MCF 10A (cell line): Measurements from ENCODE around the gene MLLT1. TPM values are rescaled to one million over a fixed set of nuclear protein-coding genes. Genes with fewer than 3 reads are reported as not detected.
A peak's percentile ranks its signal among the peaks of the same experiment; 100 is the strongest.

ENCODE experiments used
- BruUV-seq: library from RNA; stranded (reverse); fragments of 400-500 nt; replicated peaks from 2 replicates; lab custom pipeline; 2021; lab: Mats Ljungman, UMichigan
- CTCF ChIA-PET: fragments of 300-600 bp; sonication (Branson Sonifier 250); formaldehyde crosslinking; extraction: SDS; loops from one replicate; lab custom pipeline; 2021; ENCODE audit warnings: antibody characterized with exemption, inconsistent platforms; lab: Yijun Ruan, JAX
- POLR2A ChIA-PET: fragments of 300-600, 350-650 bp; sonication (Branson Sonifier 250); formaldehyde crosslinking; extraction: SDS; loops from one replicate; lab custom pipeline; 2020; ENCODE audit warnings: antibody characterized with exemption, inconsistent platforms; lab: Yijun Ruan, JAX
- DNase-seq: peaks from one replicate; pipeline ENCODE4 v3.0.0-alpha.2; 2018; ENCODE audit not compliant: unreplicated experiment
- H3K27ac Mint-ChIP-seq: one replicate; pipeline ENCODE4 v1.8.0; 2022; ENCODE audit warnings: mild to moderate bottlenecking, low read depth, mixed read lengths; ENCODE audit not compliant: unreplicated experiment
- H3K27me3 Mint-ChIP-seq: one replicate; pipeline ENCODE4 v1.8.0; 2022; ENCODE audit warnings: mixed read lengths; ENCODE audit not compliant: insufficient read depth, unreplicated experiment
- H3K36me3 Mint-ChIP-seq: one replicate; pipeline ENCODE4 v1.8.0; 2022; ENCODE audit warnings: mild to moderate bottlenecking, moderate library complexity, mixed read lengths; ENCODE audit not compliant: insufficient read depth, unreplicated experiment
- H3K4me1 Mint-ChIP-seq: one replicate; pipeline ENCODE4 v1.8.0; 2022; ENCODE audit warnings: mixed read lengths; ENCODE audit not compliant: insufficient read depth, unreplicated experiment
- H3K4me3 Mint-ChIP-seq: one replicate; pipeline ENCODE4 v1.8.0; 2022; ENCODE audit warnings: mild to moderate bottlenecking, moderate library complexity, mixed read lengths; ENCODE audit not compliant: unreplicated experiment
- H3K9me3 Mint-ChIP-seq: one replicate; pipeline ENCODE4 v1.8.0; 2022; ENCODE audit warnings: mixed read lengths; ENCODE audit not compliant: unreplicated experiment
- intact Hi-C: fragments of 100-400 bp; cut with micrococcal nuclease; formaldehyde crosslinking; loops from 2 replicates; pipeline ENCODE4 v1.14.1; 2022
- total RNA-seq: library from RNA; stranded (reverse); gene quantifications from 2 replicates; pipeline ENCODE4 v1.2.3, GENCODE V29; 2022
- TF ChIP-seq, protein P1 (sequence below): fragments of 200-600 bp; IDR thresholded peaks from one replicate; pipeline ENCODE4 v1.8.0; 2022; ENCODE audit warnings: antibody characterized with exemption, mild to moderate bottlenecking; ENCODE audit not compliant: unreplicated experiment

MLLT1 gene
- total RNA-seq, 1 experiment from 2014 or later = 59.0 TPM

DNA sequence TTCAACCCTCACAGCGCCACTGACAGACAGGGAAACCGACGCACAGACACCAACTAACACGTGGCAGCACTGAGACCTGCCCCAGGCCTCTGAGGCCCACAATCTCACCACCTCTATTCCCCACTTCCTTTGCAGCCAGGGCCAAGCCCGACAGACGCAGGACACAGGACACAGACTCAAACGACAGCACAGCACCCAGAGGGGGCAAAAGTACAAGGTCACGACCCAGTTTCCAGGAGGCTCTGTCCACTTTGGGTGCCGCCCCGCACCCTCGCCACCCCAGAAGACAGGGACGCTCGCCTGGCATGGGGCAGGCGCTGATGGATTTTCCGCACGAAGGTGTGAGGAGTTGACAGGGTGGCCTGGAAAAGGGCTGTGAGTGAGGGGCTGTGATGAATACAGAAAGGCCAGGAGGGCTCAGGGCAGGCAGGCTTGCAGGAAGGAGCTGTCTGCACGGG is 48.8 kb downstream of the MLLT1 start:
- intact Hi-C loops = no loop called here
- no TSS peak for BruUV-seq
- Mint-ChIP-seq H3K4me1 (peaks cover 43% of the 10 kb centered on the region), H3K9me3 (no peaks in the 10 kb centered on the region), H3K27me3 (no peaks in the 10 kb centered on the region), H3K27ac (peak overlapping the region; percentile 81), H3K4me3 (no peak overlapping the region), H3K36me3 (peaks cover 6% of the 10 kb centered on the region)
- CTCF ChIA-PET = interaction anchor here (0.6 to 2.0 kb wide), 5 partner anchors 12 to 191 kb away, joined by 3 to 8 read pairs (median 5); no protein-coding TSS in a partner anchor
- TF ChIP-seq, protein P1, sequence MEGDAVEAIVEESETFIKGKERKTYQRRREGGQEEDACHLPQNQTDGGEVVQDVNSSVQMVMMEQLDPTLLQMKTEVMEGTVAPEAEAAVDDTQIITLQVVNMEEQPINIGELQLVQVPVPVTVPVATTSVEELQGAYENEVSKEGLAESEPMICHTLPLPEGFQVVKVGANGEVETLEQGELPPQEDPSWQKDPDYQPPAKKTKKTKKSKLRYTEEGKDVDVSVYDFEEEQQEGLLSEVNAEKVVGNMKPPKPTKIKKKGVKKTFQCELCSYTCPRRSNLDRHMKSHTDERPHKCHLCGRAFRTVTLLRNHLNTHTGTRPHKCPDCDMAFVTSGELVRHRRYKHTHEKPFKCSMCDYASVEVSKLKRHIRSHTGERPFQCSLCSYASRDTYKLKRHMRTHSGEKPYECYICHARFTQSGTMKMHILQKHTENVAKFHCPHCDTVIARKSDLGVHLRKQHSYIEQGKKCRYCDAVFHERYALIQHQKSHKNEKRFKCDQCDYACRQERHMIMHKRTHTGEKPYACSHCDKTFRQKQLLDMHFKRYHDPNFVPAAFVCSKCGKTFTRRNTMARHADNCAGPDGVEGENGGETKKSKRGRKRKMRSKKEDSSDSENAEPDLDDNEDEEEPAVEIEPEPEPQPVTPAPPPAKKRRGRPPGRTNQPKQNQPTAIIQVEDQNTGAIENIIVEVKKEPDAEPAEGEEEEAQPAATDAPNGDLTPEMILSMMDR = no peak
- DNase-seq = no peak
- POLR2A ChIA-PET = interaction anchor here (0.9 kb wide), 1 partner anchor 9 kb away, joined by 4 read pairs; no protein-coding TSS in a partner anchor

DNA sequence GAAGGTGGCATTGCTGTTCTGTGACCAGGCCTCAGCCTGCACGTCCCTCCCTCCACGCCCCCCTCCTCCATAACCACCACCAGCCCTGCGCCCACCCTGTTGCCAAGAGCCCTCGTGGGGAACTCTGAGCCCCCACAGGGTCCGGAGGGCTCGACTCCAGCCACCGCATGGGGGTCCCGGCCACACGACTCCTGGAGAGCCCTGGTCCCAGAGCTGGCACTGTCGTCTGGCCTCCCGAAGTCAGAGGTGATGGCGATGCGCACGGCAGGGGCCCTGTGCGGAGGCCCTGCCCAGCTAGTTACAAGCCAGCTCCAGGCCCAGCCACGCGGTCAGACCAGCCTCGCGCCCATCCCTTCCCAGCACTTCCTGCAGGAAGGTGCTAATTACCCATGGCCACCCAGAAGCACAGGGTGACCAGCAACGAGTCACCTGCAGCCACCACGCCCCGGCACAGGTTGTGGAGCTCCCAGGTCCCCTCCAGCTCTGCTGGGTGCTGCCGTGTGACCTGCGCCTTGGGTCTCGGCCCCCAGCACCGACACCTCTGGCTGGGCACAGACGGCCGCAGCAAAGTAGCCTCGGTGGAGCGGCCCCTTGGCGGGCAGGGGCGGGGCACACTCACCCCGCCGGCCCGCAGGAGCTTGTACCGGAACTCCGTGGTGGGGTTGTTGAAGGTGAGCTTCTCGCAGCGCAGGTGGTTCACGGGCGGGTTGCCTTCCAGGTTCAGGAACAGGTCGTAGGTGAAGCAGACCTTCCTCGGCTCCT is 49.6 kb downstream of the MLLT1 start:
- ChIA-PET CTCF (interaction anchor here (0.7 to 2.0 kb wide), 4 partner anchors 12 to 1362 kb away, joined by 3 to 8 read pairs (median 4); no protein-coding TSS in a partner anchor), POLR2A (interaction anchor here (0.7 kb wide), 1 partner anchor 9 kb away, joined by 3 read pairs; no protein-coding TSS in a partner anchor)
- Mint-ChIP-seq H3K27me3 (no peaks in the 10 kb centered on the region), H3K9me3 (no peaks in the 10 kb centered on the region), H3K36me3 (peaks cover 15% of the 10 kb centered on the region), H3K4me1 (peaks cover 35% of the 10 kb centered on the region), H3K4me3 (no peak overlapping the region), H3K27ac (peak overlapping the region; percentile 81)
- no peak for DNase-seq
- TF ChIP-seq, protein P1 = no peak
- intact Hi-C loops = no loop called here
- BruUV-seq = no TSS peak

DNA sequence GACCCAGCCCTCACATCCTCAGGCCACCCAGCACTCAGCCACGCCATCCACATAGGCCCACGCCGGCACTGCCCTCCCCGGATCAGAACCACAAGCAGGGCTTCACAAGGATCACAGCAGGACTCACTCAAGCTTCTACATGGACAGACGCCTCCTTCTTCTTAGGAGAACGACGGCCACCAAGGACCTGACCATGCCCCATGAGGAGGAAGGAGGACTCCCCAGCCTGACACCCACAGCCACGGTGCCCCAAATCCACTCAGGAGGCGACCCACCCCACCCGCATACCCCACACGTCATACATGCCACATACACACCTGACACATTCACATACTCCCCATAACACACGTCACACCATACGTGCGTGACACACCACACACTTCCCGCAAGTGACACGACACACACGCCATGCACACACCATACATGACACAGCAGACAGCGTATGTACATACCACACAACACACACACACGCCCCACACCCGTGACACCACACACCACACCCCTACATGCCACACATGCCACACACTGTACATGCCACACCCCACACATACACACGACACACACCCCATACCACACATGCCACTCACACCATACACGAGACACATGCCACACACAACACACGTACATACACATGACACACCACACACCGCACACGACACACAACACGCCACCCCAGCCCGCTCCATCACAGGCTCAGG is 50.4 kb downstream of the MLLT1 start:
- H3K4me3 Mint-ChIP-seq = no peak overlapping the region
- H3K9me3 Mint-ChIP-seq = no peaks in the 10 kb centered on the region
- no TSS peak for BruUV-seq
- H3K36me3 Mint-ChIP-seq = peaks cover 15% of the 10 kb centered on the region
- DNase-seq = no peak
- ChIA-PET CTCF (interaction anchor here (1.3 to 2.0 kb wide), 3 partner anchors 11 to 71 kb away, joined by 3 to 8 read pairs (median 6); no protein-coding TSS in a partner anchor), POLR2A (no interaction called here)
- intact Hi-C loops = no loop called here
- H3K27me3 Mint-ChIP-seq = no peaks in the 10 kb centered on the region
- H3K27ac Mint-ChIP-seq = no peak overlapping the region
- peaks cover 30% of the 10 kb centered on the region for H3K4me1 Mint-ChIP-seq
- TF ChIP-seq, protein P1 = no peak
